Measurements from ENCODE around the gene RDH8.

The RDH8 gene

DNA sequence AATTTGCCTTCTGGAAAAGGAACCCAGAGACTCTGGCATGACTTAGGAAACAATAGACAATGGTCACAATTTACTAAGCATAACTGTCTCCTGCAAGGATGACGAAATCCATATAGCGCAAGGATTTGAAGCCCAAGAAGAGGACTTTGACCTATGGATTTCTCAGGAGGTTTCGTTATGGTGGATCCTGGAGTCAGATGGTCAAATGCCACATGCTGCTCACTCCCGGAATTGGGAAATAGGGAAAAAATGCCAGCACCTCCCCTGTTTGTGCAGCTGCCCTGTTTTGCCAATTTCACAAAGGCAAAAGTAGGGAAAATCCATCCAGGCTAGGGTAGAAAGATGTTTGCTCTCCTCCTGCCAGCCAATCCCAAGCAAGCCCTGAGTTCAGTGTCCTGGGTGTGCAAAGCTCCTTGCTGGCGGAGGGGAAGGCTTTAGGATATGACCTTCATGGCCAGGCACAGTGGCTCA is 23.4 kb downstream of the RDH8 start:
- no peak for DNase-seq (ENCODE audit: low read depth)

DNA sequence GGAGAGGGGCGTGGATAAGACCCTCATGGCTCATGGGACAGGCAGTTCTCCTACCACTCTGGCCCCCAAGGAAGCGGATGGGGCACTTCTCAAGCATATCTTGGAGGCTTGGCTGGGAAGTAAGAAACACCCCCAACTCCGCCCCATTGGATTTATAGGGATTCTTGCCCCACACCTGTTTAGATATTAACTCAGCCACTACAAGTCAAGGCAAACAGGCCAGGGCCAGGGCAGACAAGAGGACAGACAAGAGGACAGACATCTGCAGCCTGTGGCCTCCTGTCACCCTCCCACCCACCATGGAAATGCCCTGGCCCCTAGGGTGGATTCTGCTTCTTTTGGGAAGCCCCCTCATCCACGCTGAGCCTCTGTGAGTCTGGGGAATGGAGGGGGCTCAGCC is 24.1 kb downstream of the RDH8 start:
- DNase-seq (ENCODE audit: low read depth), result no peak

DNA sequence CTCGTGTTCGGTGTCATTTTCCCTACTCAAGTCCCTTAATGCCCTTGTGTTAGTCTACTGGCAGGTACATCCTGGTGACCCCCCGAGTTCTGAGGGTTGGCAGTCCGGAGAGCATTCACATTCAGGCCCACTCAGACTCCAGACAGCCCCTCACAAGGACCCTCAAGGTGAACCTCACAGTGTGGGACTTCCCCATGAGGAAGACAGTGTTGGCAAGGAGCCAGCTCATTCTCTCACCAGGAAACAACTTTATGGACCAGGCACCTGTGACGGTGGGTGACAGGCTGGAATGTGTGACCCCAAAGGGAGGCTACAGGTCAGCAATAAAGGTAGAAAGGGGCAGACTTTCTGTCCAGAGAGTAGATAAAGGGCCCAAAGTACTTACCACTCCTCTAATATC is 24.5 kb downstream of the RDH8 start:
- no peak for DNase-seq (ENCODE audit: low read depth)

DNA sequence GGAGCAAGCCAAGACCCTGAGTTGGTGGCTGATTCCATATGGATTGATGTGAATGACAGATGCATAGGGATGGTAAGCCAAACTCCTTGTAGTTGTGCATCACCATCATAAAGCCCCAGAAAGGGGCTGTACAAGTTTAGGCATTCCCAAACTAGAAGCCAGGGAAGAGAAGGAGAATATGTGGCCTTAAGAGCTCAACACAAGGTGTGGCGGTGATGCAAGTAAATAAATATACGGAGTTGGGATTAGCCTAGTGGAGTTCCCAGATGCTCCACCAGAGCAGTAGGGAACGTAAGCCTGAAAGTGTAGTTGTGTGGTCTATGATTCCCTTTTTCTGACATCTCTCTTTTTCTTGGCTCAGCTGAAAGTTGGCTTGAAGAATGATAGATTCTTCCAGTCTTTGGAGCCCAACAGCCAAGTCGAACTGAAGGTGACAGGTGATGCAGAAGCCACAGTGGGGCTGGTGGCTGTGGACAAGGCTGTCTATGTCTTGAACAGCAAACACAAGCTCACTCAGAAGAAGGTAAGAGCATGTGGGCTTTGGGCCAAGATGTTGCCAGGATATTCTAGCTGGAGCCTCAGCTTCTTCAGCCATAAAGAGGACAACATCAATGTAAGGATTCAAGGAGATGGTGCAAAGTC is 30.1 kb downstream of the RDH8 start:
- no peak for DNase-seq (ENCODE audit: low read depth)

DNA sequence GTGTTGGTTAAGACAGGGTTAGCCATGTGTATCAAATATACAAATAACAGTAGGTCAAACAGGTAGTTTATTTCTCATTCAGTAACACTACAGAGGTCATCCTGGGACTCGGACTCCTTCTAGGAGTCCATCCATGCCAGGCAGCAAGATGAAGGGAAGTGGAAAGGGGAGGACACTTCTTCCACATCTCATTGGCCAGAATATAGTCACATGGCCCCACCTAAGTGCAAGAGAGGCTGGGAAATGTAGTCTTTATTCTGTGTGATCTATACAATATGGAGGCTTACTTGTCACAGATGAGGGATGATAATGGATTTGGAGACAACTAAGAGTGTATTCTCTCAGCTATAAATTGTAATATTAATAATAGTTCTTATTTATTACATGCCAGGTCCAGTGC is 31.1 kb downstream of the RDH8 start:
- DNase-seq (ENCODE audit: low read depth), result no peak

DNA sequence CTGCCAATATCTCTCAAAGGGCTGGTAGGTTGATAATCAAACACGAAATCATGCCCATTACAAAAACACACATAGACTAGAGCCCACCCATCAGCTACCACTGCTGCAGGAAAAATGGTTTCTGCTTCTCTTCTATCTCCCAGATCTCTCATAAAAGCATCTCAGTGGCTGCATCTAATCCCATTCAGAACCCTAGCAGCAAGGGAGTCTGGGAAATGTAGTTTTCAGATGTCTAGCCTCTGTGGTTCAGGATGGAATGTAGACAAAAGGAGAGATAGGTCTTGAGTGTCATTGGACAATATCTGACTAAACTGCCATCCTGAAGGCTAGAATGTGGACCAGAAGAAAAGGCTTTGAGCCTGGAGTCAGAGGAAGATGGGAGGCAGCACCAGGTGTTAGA is 32.1 kb downstream of the RDH8 start:
- no peak for DNase-seq (ENCODE audit: low read depth)

DNA sequence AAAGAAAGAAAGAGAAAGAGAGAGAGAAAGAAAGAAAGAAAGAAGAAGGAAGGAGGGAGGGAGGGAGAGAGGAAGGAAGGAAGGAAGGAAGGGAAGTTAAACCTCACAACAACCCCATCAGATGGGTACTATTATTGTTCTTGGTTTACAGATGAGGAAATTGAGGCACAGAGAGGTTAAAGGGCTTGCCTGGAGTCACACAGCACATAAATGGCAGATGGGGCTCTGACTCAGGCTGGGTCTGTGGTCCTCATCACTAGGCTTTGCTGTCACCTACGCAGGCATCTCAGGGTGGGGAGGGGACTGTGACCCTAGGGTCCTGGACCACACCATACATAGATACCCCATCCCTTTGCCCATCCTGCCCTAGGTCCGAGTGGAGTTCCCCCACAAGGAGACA is 36.3 kb downstream of the RDH8 start:
- no peak for DNase-seq (ENCODE audit: low read depth)

DNA sequence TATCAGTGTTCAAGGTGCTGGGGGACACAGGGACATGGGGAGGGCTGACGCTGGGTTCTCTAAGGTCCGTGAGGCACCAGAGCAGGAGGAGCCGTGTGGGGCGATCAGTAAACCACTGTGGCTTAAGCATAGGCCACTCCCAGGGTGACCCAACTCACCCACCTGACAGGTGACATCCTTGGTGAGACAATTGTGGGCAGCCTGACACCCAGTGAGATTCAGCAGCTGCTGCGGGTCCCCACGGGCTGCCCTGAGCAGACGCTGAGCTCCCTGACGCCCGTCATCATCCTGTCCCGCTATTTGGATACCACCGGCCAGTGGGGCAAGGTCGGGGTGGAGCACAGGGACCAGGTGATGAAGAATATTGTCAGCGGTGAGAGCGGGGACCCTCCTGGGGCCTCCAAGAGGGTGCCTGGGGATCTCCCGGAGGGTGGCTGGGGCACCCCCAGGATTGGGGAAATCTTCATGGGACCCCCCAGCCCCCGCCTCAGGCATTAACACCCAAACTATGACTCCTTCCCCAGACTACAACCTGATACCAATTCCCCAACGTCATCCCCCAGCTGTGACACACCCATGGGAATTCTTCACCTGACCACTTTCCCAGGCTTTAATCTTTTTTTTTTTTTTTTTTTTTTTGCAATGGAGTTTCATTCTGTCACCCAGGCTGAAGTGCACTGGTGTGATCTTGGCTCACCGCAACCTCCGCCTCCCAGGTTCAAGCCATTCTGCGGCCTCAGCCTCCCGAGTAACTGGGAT is 39.5 kb downstream of the RDH8 start:
- no peak for DNase-seq (ENCODE audit: low read depth)

DNA sequence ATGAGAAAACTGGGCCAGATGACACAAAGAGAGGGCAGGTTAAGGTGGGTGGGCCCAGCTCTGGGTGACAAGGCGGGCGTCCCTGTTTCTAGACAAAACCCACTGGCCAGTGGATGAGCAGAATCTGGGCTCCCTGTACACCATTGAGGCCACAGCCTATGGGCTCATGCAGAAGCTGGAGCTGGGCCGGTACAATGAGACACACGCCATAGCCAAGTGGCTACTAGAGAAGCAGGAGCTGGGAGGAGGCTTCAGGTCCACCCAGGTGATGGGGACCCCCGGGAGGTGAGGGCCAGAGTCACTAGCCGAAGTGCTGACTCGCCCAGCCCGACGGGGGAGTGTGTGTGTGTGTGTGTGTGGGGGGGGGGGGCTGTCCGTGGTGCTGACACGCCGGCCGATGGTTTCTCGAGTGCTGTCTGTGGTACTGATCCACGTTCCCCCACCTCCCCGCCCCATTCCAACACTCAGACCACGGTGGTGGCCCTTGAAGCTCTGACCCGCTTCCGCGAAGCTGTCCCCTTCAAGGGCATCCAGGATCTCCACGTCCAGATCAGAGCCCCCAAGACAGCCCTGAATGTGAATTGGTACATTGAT is 48.5 kb downstream of the RDH8 start:
- DNase-seq (ENCODE audit: low read depth), result no peak

DNA sequence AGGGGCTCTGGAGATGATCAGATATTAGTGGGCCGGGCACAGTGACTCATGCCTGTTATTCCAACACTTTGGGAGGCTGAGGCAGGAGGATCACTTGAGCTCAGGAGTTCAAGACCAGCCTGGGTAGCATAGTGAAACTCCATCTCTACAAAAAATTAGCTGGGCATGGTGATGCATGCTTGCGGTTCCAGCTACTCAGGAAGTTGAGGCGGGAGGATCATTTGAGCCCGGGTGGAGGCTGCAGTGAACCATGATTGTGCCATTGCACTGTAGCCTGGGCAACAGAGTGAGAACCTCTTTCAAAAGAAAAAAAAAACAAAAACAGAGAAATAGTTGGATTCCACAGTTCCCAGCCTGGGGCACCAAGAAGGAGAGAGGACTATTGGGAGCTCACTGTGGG is 54.9 kb downstream of the RDH8 start:
- no peak for DNase-seq (ENCODE audit: low read depth)

DNA sequence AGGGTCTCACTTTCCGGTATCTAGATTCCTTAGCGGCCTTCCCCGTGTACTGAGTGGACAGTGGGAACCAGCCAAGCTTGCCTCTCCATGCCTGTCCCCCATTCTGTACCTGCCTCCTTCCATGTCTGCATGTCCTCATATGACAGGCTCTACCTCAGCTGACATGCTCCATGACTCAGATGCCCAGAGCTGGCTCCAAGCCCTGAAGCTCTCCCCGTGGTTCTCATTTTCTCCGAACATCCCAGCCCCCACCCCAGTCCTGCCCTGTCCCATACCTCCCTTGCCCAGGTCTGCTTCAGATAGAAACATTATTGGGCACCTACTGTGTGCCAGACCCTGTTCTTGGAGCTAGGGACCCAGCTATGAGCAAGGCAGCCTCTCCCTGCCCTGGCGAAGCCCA is 55.8 kb downstream of the RDH8 start:
- DNase-seq (ENCODE audit: low read depth), result no peak

DNA sequence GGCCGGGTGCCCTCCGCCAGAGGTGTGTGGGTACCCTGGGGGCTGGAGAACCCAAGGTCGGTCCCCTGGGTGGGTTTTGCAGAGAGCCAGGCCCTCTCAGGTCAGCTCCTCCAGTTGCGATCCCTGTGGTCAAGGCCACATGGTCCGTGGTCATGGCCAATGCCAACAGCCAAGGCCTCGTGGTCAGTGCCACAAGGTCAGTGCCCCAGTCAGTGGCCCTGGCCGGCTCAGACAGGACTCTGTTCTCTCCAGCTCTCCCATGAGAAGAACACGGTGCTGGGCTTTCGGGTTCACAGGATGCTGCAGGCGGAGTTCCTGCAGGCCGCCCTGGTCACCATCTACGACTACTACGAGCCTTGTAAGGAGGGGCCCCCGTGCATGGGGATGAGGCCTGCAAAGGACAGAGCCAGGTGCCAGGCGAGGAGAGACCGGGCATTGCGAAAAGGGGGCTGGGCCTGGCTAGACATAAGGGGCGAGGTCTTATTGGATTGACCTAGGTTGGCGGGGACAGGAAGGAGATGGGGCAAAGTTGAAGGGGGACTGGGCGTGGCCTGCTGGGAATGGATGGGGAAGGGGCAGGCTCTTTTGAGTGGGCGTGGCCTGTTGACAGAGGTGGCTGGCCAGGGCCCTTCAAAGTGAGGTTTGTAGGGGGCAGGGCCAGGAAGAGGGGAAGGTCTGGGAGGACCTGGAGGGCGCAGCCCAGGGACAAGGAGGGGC is 57.6 kb downstream of the RDH8 start:
- DNase-seq (ENCODE audit: low read depth), result no peak

Data from activated gamma-delta T cell treated with anti-CD3 and anti-CD28 coated beads, Interleukin-2, amount 50 U/mL, for 16 hours (primary cell).